ENCODE results near the gene LLPH.

LLPH gene

GRCh38 chr12:66144791-66145754 lies 14.5 kb upstream of the LLPH start:
- TF ChIP-seq Cebpa-rat (IDR thresholded peaks at IDR 0.05) = peak; percentile 56; the same call in 1 of the 2 replicates
- H3K36me3 ChIP-seq = peaks cover 49% of the 10 kb centered on the region
- H3K4me2 ChIP-seq = peak overlapping the region; percentile 59
- H3K27me3 ChIP-seq = no peaks in the 10 kb centered on the region
- H3K27ac ChIP-seq = peak overlapping the region; percentile 78
- H3K4me3 ChIP-seq = no peak overlapping the region
- peaks cover 29% of the 10 kb centered on the region for H3K9me3 ChIP-seq
- no peaks in the 10 kb centered on the region for H4K20me1 ChIP-seq
- H3K4me1 ChIP-seq = peaks cover 27% of the 10 kb centered on the region
- H3K9ac ChIP-seq = peak overlapping the region; percentile 15

- peak overlapping the region; percentile 78 for H3K27ac ChIP-seq
- no peaks in the 10 kb centered on the region for H3K27me3 ChIP-seq
- H3K9ac ChIP-seq = no peak overlapping the region
- H3K4me2 ChIP-seq = no peak overlapping the region
- no peak for TF ChIP-seq Cebpa-rat (IDR thresholded peaks at IDR 0.05)
- no peaks in the 10 kb centered on the region for H4K20me1 ChIP-seq
- H3K4me3 ChIP-seq = no peak overlapping the region
- peaks cover 51% of the 10 kb centered on the region for H3K36me3 ChIP-seq
- peaks cover 25% of the 10 kb centered on the region for H3K4me1 ChIP-seq
- H3K9me3 ChIP-seq = peaks cover 38% of the 10 kb centered on the region
Measured at GRCh38 chr12:66143868-66144267, 13.3 kb upstream of the LLPH start.

- H3K9me3 ChIP-seq = peaks cover 38% of the 10 kb centered on the region
- no peaks in the 10 kb centered on the region for H4K20me1 ChIP-seq
- peaks cover 25% of the 10 kb centered on the region for H3K4me1 ChIP-seq
- TF ChIP-seq Cebpa-rat (IDR thresholded peaks at IDR 0.05) = no peak
- H3K27ac ChIP-seq = no peak overlapping the region
- H3K27me3 ChIP-seq = no peaks in the 10 kb centered on the region
- peaks cover 50% of the 10 kb centered on the region for H3K36me3 ChIP-seq
- no peak overlapping the region for H3K4me3 ChIP-seq
- H3K9ac ChIP-seq = no peak overlapping the region
- H3K4me2 ChIP-seq = no peak overlapping the region
Measured at GRCh38 chr12:66142826-66143225, 12.3 kb upstream of the LLPH start.

- TF ChIP-seq Cebpa-rat (IDR thresholded peaks at IDR 0.05) = no peak
- no peaks in the 10 kb centered on the region for H4K20me1 ChIP-seq
- H3K27ac ChIP-seq = no peak overlapping the region
- H3K4me1 ChIP-seq = peaks cover 25% of the 10 kb centered on the region
- peaks cover 42% of the 10 kb centered on the region for H3K9me3 ChIP-seq
- no peaks in the 10 kb centered on the region for H3K27me3 ChIP-seq
- H3K4me3 ChIP-seq = no peak overlapping the region
- H3K36me3 ChIP-seq = peaks cover 62% of the 10 kb centered on the region
- no peak overlapping the region for H3K9ac ChIP-seq
- no peak overlapping the region for H3K4me2 ChIP-seq
Measured at GRCh38 chr12:66141299-66141698, 10.7 kb upstream of the LLPH start.

- peaks cover 66% of the 10 kb centered on the region for H3K36me3 ChIP-seq
- no peak for TF ChIP-seq Cebpa-rat (IDR thresholded peaks at IDR 0.05)
- H4K20me1 ChIP-seq = no peaks in the 10 kb centered on the region
- no peak overlapping the region for H3K4me2 ChIP-seq
- peaks cover 20% of the 10 kb centered on the region for H3K4me1 ChIP-seq
- peaks cover 42% of the 10 kb centered on the region for H3K9me3 ChIP-seq
- H3K27ac ChIP-seq = no peak overlapping the region
- H3K27me3 ChIP-seq = no peaks in the 10 kb centered on the region
- no peak overlapping the region for H3K4me3 ChIP-seq
- H3K9ac ChIP-seq = no peak overlapping the region
Measured at GRCh38 chr12:66140731-66141130, 10.2 kb upstream of the LLPH start.

GRCh38 chr12:66139328-66139727 lies 8.8 kb upstream of the LLPH start:
- no peak overlapping the region for H3K9ac ChIP-seq
- no peak overlapping the region for H3K27ac ChIP-seq
- H3K4me1 ChIP-seq = peaks cover 6% of the 10 kb centered on the region
- no peaks in the 10 kb centered on the region for H4K20me1 ChIP-seq
- no peak overlapping the region for H3K4me3 ChIP-seq
- no peaks in the 10 kb centered on the region for H3K27me3 ChIP-seq
- no peak overlapping the region for H3K4me2 ChIP-seq
- H3K36me3 ChIP-seq = peaks cover 65% of the 10 kb centered on the region
- TF ChIP-seq Cebpa-rat (IDR thresholded peaks at IDR 0.05) = no peak
- H3K9me3 ChIP-seq = peaks cover 42% of the 10 kb centered on the region

- no peak overlapping the region for H3K4me3 ChIP-seq
- H3K27ac ChIP-seq = no peak overlapping the region
- no peak for TF ChIP-seq Cebpa-rat (IDR thresholded peaks at IDR 0.05)
- no peaks in the 10 kb centered on the region for H4K20me1 ChIP-seq
- peaks cover 55% of the 10 kb centered on the region for H3K36me3 ChIP-seq
- H3K9me3 ChIP-seq = peaks cover 45% of the 10 kb centered on the region
- no peaks in the 10 kb centered on the region for H3K27me3 ChIP-seq
- no peak overlapping the region for H3K9ac ChIP-seq
- H3K4me1 ChIP-seq = no peaks in the 10 kb centered on the region
- no peak overlapping the region for H3K4me2 ChIP-seq
Measured at GRCh38 chr12:66137937-66138336, 7.4 kb upstream of the LLPH start.

- Histone ChIP-seq H3K4me1 (peaks cover 33% of the 10 kb centered on the region), H3K27ac (no peak overlapping the region), H3K4me3 (no peak overlapping the region), H4K20me1 (peaks cover 12% of the 10 kb centered on the region; the same call in 1 of the 2 replicates), H3K9ac (no peak overlapping the region), H3K9me3 (peaks cover 8% of the 10 kb centered on the region; the same call in 1 of the 2 replicates), H3K36me3 (peaks cover 31% of the 10 kb centered on the region), H3K27me3 (no peaks in the 10 kb centered on the region), H3K4me2 (peak overlapping the region; percentile 94)
- TF ChIP-seq Cebpa-rat (IDR thresholded peaks at IDR 0.05) = no peak
Measured at GRCh38 chr12:66132408-66132807, 1.9 kb upstream of the LLPH start.

GRCh38 chr12:66131067-66131688 lies 628 bp upstream of the LLPH start:
- peak overlapping the region; percentile 90 for H3K27ac ChIP-seq
- H3K36me3 ChIP-seq = peaks cover 34% of the 10 kb centered on the region
- peak overlapping the region; percentile 94 for H3K4me2 ChIP-seq
- H4K20me1 ChIP-seq = peaks cover 25% of the 10 kb centered on the region; the same call in 1 of the 2 replicates
- peak overlapping the region; percentile 95 for H3K4me3 ChIP-seq
- peak overlapping the region; percentile 92 for H3K9ac ChIP-seq
- peaks cover 33% of the 10 kb centered on the region for H3K4me1 ChIP-seq
- no peaks in the 10 kb centered on the region for H3K27me3 ChIP-seq
- TF ChIP-seq Cebpa-rat (IDR thresholded peaks at IDR 0.05) = no peak
- H3K9me3 ChIP-seq = 0 out of 2 replicates have a peak, but pooled peaks cover 5% of the 10 kb centered on the region

GRCh38 chr12:66129934-66130266 lies 650 bp downstream of the LLPH start:
- Histone ChIP-seq H3K27me3 (no peaks in the 10 kb centered on the region), H3K36me3 (peaks cover 45% of the 10 kb centered on the region), H3K4me1 (peaks cover 33% of the 10 kb centered on the region), H3K9me3 (0 out of 2 replicates have a peak, but pooled peaks cover 5% of the 10 kb centered on the region), H3K4me2 (peak overlapping the region; percentile 94), H4K20me1 (peaks cover 37% of the 10 kb centered on the region), H3K9ac (peak overlapping the region; percentile 92), H3K27ac (peak overlapping the region; percentile 90), H3K4me3 (peak overlapping the region; percentile 95)
- TF ChIP-seq Cebpa-rat (IDR thresholded peaks at IDR 0.05) = no peak
